Stimulated activated CD8-positive, alpha-beta memory T cell treated with anti-CD3 and anti-CD28 coated beads, Interleukin-4, amount 100 ng/mL, for 24 hours (primary cell): ENCODE measurements around the gene EFEMP2.
"Not testable (repeated sequence)": the region's sequence is repeated elsewhere in the genome, so short reads cannot be mapped to it uniquely, and the experiment has no call there.

ENCODE experiments used
- DNase-seq: peaks from one replicate; pipeline ENCODE4 v3.0.0-alpha.2; 2020; ENCODE audit warnings: low read depth

EFEMP2 gene

DNA sequence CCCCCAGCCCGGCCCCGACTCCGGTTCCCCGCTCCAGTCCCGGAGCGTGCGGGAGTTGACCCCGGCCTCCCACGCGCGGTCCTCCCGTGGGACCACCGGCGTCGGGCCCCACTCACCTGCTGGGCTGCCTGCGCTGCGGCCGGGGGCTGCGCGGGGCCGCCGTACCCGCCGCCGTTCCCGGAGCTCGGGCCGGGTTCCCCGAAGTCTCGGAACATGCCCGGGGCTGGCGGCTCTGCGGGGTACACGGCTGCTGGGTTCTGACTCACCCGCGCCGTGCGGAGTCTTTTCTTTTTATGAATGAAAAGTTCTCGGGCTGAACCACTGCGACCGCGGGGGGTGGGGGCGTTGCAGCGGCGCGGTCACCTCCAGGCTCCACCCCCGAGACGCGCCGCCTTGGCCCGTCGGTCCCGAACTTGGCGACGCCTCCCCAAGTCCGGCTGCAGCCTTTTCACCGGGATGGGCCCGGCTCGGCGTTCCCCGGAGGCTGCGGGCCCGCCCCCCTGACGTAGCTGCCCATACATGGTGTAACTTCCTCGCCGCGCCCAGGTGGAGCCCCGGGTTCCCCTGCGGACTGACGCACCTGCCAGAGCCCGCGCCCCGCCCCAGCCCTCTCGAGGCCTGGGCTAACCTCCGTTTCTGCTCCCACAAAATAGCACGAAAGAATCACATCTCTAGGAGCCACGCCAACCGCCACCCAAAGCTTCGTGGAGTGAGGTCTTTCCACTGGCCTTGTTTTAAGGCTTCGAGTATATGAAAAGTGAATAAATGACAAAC is 27.7 kb upstream of the EFEMP2 start, which contains the start of gene FOSL1:
TSS of gene FOSL1 (minus strand) at position 264 of the 774 bp plus-strand sequence. CDS start at position 215, 49 bp downstream.
- DNase-seq = peak; percentile 91

DNA sequence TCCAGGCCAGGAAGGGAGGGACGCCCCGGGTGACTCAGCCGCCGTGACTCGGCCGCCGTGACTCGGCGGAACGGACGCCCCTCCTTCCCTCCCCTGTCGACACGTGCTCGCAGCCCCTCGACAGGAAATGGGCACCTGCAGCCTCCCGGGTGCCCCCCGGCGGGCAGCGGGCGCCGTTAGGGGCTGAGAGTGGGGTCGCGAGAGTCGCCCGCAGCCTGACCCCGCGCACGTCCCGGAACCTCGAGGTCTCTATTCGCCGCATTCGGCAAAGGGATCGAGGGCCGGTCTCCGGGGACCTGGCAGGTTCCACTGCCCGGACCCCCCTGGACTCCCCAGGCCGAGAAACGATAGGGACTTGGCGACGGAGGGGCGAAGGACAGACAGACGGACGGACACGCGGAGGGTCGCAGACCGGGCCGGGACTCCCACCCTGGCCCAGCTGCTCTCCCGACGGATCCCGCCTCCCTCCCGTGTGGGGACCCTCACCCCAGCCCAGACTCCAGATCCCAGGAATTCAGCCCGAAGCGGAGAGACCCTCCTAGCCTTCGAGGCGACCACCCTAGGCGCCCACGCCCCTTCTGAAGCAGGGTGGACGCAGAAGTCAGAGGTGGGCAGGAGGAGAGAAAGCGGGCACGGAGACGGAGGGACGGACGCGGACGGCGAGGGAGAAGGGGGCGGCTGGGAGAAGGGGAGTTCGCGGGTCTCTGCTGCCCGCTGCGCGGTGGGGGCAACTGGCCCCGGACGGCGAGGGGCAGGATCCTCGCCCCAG is 26.9 kb upstream of the EFEMP2 start:
- peak; percentile 68 for DNase-seq

DNA sequence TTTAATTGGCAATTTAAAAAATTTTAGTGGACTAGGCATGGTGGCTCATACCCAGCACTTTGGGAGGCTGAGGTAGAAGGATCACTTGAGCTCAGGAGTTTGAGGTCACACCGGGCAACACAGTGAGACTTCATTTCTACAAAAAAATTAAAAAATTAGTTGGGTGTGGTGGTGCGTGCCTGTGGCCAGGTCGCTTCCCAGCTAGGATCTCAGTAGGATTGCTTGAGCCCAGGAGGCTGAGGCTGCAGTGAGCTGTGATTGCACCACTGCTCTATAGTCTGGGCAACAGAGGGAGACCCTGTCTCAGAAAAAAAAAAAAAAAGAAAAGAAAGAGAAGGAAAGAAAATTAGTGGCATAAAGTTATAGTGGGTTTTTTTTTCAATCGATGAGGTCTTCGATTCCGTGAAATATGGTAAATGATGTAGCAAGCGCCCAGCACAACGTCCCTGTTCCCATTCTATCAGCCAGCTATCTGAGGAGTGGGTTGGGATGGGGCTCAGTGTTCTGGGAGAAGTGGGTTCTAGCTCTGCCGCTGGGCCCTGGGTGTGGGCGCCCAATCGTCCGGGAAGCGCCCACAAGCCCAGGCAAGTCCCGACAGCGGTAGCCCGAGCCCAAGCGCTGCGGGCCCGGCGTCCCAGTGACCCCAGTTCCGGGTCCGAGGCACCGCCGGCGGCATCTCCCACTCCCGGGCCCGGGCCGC is 26.2 kb upstream of the EFEMP2 start:
- DNase-seq = no peak

DNA sequence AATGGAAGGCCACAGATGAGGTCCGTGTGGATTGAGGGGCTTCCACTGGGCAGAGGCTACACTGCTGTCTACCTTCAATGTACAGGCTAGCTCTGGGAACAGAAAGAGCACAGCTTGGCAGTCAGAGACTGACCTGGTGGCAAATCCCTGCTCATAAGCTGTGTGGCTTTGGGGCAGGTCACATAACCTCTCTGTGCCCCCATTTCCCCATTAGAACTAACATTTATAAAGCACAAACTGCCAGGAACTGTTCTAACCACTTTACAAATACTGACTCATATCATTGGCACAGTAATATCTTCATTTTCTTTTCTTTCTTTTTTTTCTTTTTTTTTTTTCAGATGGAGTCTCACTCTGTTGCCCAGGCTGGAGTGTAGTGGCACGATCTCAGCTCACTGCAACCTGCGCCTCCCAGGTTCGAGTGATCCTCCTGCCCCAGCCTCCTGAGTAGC is 24.4 kb upstream of the EFEMP2 start:
- DNase-seq = no peak

DNA sequence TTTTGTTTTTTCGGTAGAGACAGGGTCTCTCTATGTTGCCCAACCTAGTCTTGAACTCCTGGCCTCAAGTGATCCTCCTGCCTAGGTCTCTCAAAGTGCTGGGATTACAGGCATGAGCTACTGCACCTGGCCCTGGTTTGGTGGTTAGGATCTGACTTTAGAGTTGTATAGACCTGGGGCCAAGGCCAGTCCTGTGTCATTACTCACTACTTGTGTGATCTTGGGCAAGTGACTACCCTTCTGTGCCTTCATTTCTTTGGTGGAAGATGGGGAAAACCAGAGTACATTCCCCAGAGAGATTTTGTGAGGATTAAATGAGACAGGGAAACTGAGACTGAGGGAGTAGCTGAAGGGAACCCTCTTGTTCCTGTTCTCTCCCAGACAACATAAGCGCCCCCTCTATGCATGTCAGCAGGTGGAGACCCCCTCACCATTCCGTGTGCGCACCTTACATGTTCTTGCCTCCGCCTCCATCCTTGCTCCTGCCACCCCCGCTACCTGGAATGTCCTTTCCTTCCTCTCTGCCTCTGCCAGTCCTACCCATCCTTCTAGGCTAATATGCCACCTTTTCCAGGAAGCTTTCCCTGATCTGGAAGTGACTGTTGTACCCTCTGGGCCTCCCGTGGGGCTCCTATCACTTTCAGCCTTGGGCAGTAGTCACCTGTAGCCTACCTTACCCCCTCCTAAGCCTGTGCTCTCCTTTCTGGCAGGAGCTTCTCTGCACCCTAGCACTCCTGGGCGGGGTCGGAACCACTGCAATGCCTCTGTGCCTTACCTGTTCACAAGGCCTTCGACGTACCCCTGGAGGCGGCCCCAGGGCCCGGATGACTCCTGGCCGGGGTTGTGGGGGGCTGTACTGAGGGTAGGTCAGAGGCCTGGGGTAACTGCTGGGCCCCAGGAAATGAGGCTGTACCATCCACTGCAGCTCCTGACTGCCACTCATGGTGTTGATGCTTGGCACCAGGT is 23.7 kb upstream of the EFEMP2 start:
- no peak for DNase-seq

DNA sequence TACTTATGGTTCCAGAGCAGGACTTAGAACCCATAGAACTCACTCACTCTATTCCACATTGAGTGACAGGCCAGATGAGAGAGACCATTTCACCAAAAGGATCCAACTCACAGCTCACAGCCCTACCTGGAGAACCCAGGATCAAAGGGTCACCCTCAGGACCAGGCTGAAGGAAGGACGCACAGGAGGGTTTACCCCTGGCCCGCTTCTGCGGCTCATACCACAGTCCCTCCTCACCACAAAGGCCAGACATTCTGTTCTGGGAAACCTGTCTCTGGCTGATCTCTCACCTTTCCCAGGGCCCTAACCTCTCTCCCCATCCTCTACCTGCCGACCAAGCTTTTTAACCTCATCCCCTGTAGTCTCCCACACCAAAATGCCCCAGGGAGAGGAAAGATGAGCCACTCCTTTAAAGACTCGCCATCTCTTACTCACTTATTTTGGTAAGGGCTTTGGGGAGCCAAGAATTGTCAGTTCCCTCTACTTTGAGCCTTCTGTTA is 22.9 kb upstream of the EFEMP2 start:
- DNase-seq = no peak

DNA sequence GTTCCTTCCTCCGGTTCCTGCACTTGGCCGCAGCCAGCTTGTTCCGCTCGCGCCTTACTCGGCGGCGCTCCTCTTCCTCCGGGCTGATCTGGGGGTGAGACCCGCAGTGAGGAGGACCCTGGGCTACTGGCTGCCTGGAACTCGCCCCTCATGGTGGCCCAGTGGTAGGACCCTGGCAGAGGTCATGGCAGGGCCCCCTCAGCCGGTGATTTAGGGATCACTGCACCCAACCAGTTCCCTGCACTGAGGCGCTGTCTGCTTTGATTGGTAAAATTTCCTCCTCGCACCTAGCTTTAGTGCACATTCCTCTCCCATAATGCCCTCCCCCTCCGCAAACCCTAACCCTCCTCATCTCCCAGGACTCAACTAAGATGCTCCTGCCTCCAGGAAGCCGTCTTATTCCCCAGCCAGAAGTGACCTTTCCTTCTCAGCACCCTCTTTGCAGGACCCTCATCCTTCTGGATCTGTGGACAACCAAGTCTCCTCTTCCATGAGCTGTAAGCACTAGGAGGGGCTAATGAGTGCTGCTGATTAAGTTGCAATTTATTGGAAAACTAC is 21.5 kb upstream of the EFEMP2 start:
- no peak for DNase-seq

DNA sequence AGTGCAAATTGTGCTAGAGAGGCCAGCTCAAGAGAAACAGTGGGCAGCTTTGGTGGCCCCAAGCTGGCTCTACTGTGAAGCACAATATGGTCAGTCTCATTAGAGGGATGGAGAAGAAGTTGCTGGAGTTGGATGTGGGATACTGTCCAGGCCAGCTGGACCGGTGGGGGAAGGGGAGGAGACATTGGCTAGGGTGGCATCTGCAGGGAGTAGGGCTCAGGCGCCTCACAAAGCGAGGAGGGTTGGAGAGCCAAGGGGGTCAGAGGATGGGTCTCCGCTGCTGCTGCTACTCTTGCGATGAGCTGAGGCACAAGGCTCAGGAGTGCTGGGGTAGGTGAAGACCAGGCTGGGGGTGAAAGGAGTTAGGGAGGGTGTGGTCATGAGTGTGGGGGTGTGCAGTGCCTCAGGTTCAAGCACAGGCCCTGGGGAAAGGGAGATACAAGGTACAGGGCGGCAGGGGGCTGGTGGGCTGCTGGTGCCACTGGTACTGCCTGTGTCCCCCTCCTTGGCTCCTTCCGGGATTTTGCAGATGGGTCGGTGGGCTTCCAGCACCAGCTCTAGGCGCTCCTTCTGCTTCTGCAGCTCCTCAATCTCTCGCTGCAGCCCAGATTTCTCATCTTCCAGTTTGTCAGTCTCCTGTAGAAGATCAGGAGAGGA is 20.2 kb upstream of the EFEMP2 start:
- no peak for DNase-seq

DNA sequence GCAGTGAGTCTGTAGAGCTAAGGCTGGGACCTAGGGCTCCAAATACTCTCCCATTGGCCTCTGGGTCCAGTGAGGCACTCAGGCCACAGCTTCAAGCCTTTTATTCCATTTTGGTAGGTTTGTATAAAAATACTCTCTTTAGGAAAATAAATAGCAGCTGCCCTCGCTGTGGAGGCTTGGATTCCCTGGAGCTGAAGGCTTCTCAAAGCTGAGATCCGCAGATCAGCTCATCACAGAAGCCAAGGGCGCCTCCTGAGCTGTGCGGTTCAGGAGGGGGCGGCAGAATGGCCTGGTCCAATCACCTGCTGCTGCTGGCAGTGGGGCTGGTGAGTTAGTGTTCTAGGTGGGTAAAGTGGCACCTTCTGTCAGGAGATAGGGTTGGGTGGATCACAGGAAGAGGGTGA is 19.5 kb upstream of the EFEMP2 start:
- DNase-seq = not testable (repeated sequence)

DNA sequence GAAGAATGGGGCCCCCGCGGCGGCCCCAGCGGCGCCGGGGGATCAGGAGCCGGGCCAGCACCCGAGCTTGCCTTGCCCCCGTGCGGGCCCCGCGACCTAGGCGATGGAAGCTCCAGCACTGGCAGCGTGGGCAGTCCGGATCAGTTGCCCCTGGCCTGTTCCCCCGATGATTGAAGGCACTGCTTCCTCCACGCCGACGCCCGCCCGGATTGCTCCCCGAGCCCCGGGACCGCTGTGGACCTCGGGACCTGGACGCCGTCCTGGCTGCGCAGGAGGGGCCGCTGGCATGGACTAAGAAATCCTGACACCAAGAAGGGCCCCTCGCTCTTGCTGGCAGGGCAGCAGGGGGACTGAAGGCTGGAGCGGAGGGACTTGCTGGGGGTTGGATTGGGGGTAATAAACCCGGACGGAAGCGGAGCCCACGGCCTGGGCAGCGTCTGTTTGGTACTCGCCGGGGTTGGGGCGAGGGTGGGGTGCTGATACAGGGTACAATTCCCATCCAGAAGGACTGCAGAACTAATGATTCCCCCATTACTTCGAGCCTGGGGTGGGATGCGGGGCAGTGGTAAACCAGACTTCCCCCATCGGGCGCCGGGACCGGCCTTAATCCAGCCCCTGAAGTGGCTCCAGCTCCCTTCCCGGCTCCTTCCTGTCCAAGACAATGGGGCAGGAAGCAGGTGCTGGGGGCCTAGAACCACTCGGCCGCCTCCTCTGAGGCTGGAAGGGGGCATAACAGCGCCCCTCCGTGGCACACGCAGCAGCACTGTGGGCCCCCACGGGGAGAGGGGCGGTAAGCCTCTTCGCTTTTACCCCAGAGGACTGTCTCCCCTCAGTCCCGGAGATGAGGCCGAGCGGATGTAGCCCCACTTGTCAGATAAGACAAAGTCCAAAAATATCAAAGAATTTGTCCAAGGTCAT is 18.9 kb upstream of the EFEMP2 start:
- peak; percentile 21 for DNase-seq

DNA sequence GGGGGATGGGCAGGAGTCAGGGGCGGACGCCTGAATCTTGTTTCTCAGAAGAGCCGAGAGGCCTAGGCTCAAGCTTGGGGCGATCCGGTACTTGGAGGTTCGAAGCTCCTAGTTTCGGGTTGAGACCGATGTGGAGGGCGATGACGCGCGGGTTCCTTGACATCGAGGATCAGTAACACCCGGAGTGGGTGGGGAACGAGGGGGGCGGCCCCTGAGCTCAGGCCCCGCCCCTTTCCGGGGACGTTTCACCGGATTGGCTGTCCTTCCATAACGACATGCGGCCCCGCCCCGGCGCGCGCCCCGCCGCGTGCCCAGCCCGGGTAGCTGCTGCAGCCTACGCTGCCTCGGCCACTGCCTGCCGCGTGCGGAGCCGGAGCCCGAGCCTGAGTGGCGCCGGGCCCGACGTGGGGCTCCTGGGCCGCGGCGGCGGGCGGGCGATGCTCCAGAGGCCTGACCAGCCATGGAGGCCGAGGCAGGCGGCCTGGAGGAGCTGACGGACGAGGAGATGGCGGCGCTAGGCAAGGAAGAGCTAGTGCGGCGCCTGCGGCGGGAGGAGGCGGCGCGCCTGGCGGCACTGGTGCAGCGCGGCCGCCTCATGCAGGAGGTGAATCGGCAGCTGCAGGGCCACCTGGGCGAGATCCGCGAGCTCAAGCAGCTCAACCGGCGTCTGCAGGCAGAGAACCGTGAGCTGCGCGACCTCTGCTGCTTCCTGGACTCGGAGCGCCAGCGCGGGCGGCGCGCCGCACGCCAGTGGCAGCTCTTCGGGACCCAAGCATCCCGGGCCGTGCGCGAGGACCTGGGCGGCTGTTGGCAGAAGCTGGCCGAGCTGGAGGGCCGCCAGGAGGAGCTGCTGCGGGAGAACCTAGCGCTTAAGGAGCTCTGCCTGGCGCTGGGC is 18.0 kb upstream of the EFEMP2 start, which contains the start of gene CCDC85B:
TSS of gene CCDC85B (plus strand) at position 350 of the 895 bp plus-strand sequence. CDS start at position 461, 111 bp downstream.
- peak; percentile 97 for DNase-seq

DNA sequence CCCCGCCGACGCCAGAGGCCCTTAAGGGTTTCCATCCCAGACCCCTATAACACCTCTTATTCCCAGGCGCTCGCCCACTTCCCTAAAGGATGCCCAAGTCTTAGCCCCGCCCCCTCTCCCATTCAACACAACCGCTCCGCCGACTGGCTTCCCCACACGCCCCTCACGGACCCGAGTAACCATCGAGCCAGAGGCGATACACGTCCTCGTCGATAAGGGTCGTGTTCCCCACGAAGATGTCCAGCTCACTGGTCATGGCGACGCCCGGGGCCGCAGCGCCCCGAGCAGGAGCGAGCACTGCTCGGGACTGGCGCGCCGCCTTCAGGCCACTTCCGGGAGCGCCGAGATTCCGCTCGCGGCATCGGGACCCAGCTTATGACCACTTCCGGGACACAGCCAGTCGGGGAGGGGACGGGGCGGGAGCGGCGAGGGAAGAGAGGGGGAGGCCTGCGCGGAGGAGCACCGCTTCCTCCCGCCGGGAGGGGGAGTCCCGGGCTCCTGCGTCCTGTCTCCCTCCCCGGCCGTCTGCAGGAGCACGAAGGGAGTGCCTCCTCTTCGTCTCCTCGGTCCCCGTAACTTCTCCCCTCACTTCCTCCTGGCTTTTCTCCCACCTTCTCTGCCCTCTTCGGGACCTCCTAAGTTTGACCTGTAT is 15.7 kb upstream of the EFEMP2 start, which contains the start of gene FIBP:
TSS of gene FIBP (minus strand) at position 309 of the 652 bp plus-strand sequence. CDS start at position 256, 53 bp downstream.
- peak; percentile 96 for DNase-seq

DNA sequence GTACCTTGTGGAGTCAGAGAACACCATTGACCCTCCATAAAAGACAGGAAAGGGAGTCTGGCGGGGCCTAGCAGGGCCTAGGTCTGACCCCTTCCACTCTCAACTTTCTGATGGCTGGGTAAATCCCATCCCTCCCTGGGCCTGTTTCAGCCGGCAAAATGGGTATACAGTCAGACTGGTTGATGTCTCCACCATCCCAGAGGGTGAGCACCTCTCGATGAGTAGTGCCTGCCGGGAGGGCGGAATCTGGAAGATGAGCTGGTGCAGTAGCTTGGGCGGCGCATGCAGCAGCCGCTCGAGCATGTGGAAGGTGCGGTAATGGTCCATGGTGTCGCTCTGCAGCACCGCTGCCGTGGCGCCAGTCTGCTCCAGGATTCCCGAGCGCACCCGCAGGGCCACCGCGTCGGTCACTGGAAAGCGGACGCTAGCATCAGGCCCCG is 15.1 kb upstream of the EFEMP2 start:
- DNase-seq = no peak

DNA sequence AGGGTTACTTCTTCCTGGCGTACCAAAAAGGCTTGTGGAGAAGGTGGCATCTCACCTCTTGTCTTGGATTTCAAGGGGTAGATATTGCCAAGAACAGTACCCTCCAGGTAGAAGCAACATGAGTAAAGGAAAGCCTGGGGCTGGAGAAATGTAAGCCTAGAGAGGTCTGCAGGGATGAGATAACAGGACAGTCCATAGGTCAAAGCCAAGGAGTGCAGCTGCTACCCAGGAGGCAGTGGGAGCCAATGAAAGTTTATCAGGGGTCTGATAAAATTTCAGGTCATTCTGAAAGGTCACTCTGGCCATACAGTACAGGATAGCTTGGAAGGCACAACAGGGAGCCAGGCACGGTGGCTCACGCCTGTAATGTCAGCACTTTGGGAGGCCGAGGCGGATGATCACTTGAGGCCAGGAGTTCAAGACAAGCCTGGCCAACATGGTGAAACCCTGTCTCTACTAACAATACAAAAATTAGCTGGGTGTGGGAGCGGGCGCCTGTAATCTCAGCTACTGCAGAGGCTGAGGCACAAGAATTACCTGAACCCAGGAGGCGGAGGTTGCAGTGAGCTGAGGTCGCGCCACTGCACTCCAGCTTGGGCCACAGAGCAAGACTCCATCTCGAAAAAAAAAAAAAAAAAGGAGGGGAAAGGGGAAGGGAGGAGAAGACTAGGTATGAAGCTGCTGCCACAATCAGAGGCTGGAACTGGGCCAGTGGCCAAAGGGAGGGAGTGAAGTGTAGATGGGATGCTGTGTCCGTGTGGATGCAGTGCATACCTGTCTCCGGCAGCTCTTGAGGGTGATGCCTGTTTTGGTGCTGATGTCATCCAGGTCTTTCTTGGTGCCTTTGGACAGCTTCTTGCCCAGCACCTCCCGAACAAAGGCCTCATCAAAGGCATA is 14.5 kb upstream of the EFEMP2 start:
- DNase-seq = no peak

DNA sequence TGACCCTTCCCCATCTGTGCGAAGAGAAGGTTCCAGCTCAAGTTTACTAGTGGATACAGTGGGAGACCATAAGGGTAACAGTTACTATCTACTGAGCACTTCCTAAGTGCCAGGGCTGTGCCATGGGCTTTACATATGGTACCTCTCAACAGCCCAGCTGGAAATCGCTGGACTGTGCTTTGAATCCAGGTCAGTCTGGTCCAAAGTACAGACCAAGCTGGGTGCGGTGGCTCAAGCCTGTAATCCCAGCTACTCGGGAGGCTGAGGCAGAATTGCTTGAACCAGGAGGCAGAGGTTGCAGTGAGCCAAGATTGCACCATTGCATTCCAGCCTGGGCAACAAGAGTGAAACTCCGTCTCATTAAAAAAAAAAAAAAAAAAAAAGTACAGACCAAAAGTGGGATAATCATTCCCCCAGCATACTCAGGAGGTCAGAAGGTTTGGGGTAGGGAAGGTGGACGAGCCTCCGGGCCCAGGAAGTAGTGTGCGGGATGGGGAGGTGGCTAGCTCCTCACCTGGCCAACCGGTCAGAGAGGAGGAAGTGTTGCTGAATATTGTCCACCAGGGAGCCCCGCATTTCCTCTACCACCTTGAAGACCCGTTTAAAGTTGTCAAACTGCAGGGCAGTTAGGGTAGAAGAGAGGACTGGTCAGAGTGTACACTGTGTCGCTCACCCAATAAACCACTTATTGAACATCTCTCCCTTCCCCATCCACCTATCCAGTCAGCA is 13.4 kb upstream of the EFEMP2 start:
- no peak for DNase-seq

DNA sequence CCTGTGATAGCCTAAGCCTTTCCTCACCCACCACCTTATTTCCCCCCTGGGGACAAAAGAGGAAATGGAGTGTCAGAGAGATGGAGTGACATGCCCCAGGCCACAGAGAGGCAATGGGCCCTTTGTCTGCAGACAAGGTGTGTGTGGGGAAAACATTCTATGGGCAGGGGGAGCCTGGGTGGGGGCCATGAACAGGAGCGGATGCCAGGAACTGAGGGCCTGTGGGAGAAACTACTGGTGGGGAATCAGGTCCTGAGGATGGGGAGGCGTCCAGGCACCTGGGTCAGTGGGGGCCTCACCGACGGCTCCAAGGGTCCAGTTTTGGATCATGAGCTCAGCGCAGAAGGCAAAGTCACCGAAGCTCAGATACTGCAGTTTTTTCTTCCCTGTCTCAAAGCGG is 12.6 kb upstream of the EFEMP2 start:
- no peak for DNase-seq
